Vagina (tissue), 2 donors: Measurements from ENCODE around the gene ADGRA1. TPM values are rescaled to one million over a fixed set of nuclear protein-coding genes. Genes with fewer than 3 reads are reported as not detected.
A peak's percentile ranks its signal among the peaks of the same experiment; 100 is the strongest.

ENCODE experiments used
- DNase-seq, 2 donors: peaks; one replicate each; pipeline ENCODE4 v3.0.0-alpha.2; 2017; ENCODE audit errors: extremely low spot score in 2 of 2
- H3K27ac ChIP-seq: fragments of 200-600 bp; sonication (generic); one replicate; pipeline ENCODE4 v1.5.1; 2019
- H3K27me3 ChIP-seq: fragments of 200-600 bp; sonication (generic); one replicate; pipeline ENCODE4 v1.5.1; 2019
- H3K36me3 ChIP-seq, 2 donors: fragments of 200-600 bp; sonication (generic); one replicate each; pipeline ENCODE4 v1.5.1; 2017 to 2019
- H3K4me1 ChIP-seq: fragments of 200-600 bp; sonication (generic); one replicate; pipeline ENCODE4 v1.5.1; 2019
- H3K4me3 ChIP-seq, 2 donors: fragments of 200-600 bp; sonication (generic); 1 replicate in 1 of 2; 2 replicates in 1 of 2; pipeline ENCODE4 v1.5.1; 2016 to 2019
- H3K9me3 ChIP-seq: fragments of 200-600 bp; sonication (generic); one replicate; pipeline ENCODE4 v1.5.1; 2019
- POLR2A ChIP-seq, 2 donors: fragments of 450-650 bp; IDR thresholded peaks; one replicate each; pipeline ENCODE4 v1.6.1; 2017; ENCODE audit warnings: antibody characterized with exemption in 2 of 2, mild to moderate bottlenecking in 2 of 2, moderate library complexity in 2 of 2
- POLR2AphosphoS5 ChIP-seq, 2 donors: sonication (generic); formaldehyde crosslinking; IDR thresholded peaks; one replicate each; pipeline ENCODE4 v1.9.0; 2017; ENCODE audit warnings: antibody characterized with exemption in 2 of 2, mild to moderate bottlenecking in 2 of 2, low read depth in 1 of 2; ENCODE audit not compliant: insufficient read depth in 1 of 2
- intact Hi-C: fragments of 100-400 bp; cut with DNase I; formaldehyde crosslinking; loops from one replicate; pipeline ENCODE4 v1.15.1; 2023
- total RNA-seq: library from RNA; depleted of rRNA; stranded (reverse); fragments of >200 nt; gene quantifications from one replicate; pipeline ENCODE4 v1.2.3, GENCODE V29; 2016
- TF ChIP-seq, protein P1 (sequence below), 3 experiments: fragments of 450-650 bp in 2 of 3; fragments of 200-600 bp in 1 of 3; sonication (generic) in 1 of 3; IDR thresholded peaks; one replicate each; pipeline ENCODE4 v1.5.1; 2017 to 2019; ENCODE audit warnings: antibody characterized with exemption in 3 of 3, mild to moderate bottlenecking in 2 of 3, moderate library complexity in 2 of 3

The ADGRA1 gene
- total RNA-seq, 1 donor from 2014 or later: 0.49 TPM

DNA sequence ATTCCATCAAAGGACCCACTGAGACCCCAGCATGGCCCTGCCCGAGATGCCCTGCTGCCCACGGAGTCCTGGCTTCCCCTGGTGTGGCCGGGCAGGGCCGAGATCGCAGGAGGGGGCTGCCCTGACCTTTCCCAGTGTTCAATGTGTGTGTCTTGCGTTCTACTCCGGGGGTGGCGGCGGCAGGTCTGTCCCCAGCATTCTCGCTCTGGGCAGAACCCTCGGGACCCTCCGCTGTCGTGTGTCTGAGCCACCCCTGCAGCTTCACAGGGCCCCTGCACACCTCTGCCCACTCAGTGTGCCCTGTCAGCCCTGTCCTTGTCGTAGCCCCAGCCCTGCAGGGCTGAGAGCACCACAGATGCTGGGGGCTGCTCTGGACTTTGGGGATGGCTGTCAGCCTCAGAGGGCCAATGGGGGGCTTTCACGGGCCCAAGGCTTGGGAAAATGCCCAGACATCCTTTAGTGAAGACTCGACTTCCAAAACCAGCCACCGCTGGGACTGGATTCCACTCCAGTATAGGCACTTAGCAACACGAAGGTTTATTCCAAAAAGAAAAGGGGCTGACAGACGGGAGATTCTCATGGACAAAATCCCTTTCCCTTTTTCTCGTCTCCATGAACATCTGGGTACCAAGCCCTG is 42.3 kb downstream of the ADGRA1 start:
- H3K27me3 ChIP-seq: no peaks in the 10 kb centered on the region
- intact Hi-C loops: no loop called here
- H3K4me3 ChIP-seq: no peak overlapping the region
- H3K4me1 ChIP-seq: no peaks in the 10 kb centered on the region
- H3K36me3 ChIP-seq: no peaks in the 10 kb centered on the region
- H3K27ac ChIP-seq: no peak overlapping the region
- H3K9me3 ChIP-seq: no peaks in the 10 kb centered on the region
- TF ChIP-seq POLR2A (IDR thresholded peaks at IDR 0.05) (no peak), POLR2AphosphoS5 (IDR thresholded peaks at IDR 0.05; ENCODE audit: insufficient read depth in 1 of 2, low read depth in 1 of 2) (no peak)
- TF ChIP-seq, protein P1, sequence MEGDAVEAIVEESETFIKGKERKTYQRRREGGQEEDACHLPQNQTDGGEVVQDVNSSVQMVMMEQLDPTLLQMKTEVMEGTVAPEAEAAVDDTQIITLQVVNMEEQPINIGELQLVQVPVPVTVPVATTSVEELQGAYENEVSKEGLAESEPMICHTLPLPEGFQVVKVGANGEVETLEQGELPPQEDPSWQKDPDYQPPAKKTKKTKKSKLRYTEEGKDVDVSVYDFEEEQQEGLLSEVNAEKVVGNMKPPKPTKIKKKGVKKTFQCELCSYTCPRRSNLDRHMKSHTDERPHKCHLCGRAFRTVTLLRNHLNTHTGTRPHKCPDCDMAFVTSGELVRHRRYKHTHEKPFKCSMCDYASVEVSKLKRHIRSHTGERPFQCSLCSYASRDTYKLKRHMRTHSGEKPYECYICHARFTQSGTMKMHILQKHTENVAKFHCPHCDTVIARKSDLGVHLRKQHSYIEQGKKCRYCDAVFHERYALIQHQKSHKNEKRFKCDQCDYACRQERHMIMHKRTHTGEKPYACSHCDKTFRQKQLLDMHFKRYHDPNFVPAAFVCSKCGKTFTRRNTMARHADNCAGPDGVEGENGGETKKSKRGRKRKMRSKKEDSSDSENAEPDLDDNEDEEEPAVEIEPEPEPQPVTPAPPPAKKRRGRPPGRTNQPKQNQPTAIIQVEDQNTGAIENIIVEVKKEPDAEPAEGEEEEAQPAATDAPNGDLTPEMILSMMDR (IDR thresholded peaks at IDR 0.05): no peak
- DNase-seq: peak in 1 of 2 donors; percentile 70

DNA sequence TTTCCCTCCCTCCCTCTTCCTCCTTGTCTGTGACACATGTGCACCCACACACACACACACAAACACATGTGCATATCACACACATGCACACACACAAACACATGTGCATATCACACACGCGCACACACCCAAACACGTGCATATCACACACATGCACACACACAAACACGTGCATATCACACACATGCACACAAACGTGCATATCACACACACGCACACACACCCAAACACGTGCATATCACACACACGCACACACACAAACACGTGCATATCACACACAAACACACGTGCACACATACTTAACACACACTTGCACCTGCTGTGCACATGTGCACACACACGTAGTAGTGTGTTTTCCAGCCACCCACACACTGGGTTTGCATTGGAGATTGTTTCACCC is 42.9 kb downstream of the ADGRA1 start:
- no peaks in the 10 kb centered on the region for H3K27me3 ChIP-seq
- H3K4me1 ChIP-seq: no peaks in the 10 kb centered on the region
- H3K4me3 ChIP-seq: no peak overlapping the region
- TF ChIP-seq, protein P1 (IDR thresholded peaks at IDR 0.05): no peak
- TF ChIP-seq POLR2AphosphoS5 (IDR thresholded peaks at IDR 0.05; ENCODE audit: insufficient read depth in 1 of 2, low read depth in 1 of 2): no peak
- no peak for TF ChIP-seq POLR2A (IDR thresholded peaks at IDR 0.05)
- intact Hi-C loops: no loop called here
- H3K27ac ChIP-seq: no peak overlapping the region
- no peaks in the 10 kb centered on the region for H3K36me3 ChIP-seq
- no peaks in the 10 kb centered on the region for H3K9me3 ChIP-seq
- DNase-seq: peak in 1 of 2 donors; percentile 74

DNA sequence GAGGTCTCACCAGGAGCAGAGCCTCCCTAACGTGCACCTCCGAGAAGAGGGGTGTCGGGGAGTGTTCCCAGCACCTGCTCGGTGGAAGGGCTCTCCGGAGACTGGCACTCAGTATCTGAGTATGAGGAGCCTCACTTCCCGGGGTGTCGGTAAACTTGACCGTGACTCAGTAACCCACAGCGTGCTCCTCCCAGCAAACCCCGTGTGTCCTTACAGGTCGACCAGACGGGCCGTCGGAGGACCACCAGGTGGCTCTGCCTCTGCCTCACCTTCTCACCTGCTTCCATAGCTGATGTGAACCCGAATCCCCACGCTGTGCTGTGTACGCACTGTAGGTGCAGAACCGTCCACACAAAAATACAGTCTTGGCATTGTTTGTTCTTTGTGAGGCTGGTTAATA is 43.3 kb downstream of the ADGRA1 start:
- intact Hi-C loops: no loop called here
- no peak overlapping the region for H3K27ac ChIP-seq
- no peaks in the 10 kb centered on the region for H3K27me3 ChIP-seq
- H3K4me3 ChIP-seq: no peak overlapping the region
- H3K36me3 ChIP-seq: no peaks in the 10 kb centered on the region
- H3K4me1 ChIP-seq: no peaks in the 10 kb centered on the region
- no peaks in the 10 kb centered on the region for H3K9me3 ChIP-seq
- DNase-seq: peak in 1 of 2 donors; percentile 89
- TF ChIP-seq, protein P1 (IDR thresholded peaks at IDR 0.05): no peak
- TF ChIP-seq POLR2AphosphoS5 (IDR thresholded peaks at IDR 0.05; ENCODE audit: insufficient read depth in 1 of 2, low read depth in 1 of 2): no peak
- TF ChIP-seq POLR2A (IDR thresholded peaks at IDR 0.05): no peak

DNA sequence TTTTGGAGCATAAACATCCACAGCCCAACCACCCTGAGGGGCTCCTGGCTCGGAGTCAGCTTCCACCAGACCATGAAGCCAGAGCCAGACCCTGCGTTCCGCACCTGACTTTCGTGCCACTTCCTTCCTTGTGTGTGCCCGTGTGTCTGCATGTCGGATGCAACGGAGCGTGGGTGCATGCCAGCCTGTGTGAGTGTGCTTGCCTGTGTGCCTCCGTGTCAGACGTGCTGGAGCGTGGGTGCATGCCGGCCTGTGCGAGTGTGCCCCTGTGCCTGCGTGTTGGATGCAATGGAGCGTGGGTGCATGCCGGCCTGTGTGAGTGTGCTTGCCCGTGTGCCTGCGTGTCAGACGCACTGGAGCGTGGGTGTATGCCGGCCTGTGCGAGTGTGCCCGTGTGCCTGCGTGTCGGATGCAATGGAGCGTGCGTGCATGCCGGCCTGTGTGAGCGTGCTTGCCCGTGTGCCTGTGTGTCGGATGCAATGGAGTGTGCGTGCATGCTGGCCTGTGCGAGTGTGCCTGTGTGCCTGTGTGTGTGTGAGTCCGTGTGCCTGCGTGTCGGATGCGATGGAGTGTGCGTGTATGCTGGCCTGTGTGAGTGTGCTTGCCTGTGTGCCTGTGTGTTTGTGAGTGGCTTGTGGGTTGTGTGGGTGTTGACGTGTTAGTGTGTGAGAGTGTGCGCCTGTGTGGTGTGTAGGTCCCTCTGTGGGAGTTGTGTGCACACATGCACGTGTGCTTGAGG is 44.2 kb downstream of the ADGRA1 start:
- H3K4me3 ChIP-seq: no peak overlapping the region
- H3K9me3 ChIP-seq: no peaks in the 10 kb centered on the region
- DNase-seq: peak in 1 of 2 donors; percentile 88
- H3K36me3 ChIP-seq: no peaks in the 10 kb centered on the region
- intact Hi-C loops: no loop called here
- no peak for TF ChIP-seq POLR2AphosphoS5 (IDR thresholded peaks at IDR 0.05; ENCODE audit: insufficient read depth in 1 of 2, low read depth in 1 of 2)
- TF ChIP-seq, protein P1 (IDR thresholded peaks at IDR 0.05): no peak
- TF ChIP-seq POLR2A (IDR thresholded peaks at IDR 0.05): no peak
- H3K4me1 ChIP-seq: no peaks in the 10 kb centered on the region
- no peaks in the 10 kb centered on the region for H3K27me3 ChIP-seq
- H3K27ac ChIP-seq: no peak overlapping the region
